GM12864 (cell line): Measurements from ENCODE around the gene EGLN1.

ENCODE experiments used
- DNase-seq: peaks from one replicate; pipeline ENCODE4 v3.0.0-alpha.2; 2011; ENCODE audit warnings: low read depth
- H3K4me3 ChIP-seq: 2 replicates; pipeline ENCODE4 v1.5.1; 2011; ENCODE audit warnings: mild to moderate bottlenecking, low read depth, low read length, control low read depth
- TF ChIP-seq, protein P1 (sequence below): IDR thresholded peaks from 2 replicates; pipeline ENCODE4 v1.5.1; 2011; ENCODE audit warnings: low read depth, mild to moderate bottlenecking, moderate library complexity, low read length, control low read depth, inconsistent platforms; ENCODE audit errors: missing control alignments

Gene EGLN1

DNA sequence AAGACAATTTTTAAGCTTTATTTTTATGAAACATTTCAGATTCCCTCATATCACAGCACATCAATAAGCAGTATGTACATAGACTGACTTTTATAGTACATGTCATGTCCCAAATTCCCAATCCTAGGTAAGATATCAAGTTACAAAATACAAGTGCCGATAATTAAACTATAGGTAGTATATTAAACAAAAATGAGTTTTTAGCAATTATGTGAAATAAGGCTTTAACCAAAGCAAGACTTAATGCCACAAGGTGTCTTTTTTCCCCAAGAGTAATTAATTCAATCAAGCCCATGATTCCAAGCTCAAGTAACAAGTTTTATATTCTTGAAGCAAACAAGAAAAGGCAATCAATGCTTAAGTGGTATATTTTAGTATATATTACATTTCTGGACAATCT lies 89.3 kb downstream of the EGLN1 start:
- H3K4me3 ChIP-seq: no peak overlapping the region
- TF ChIP-seq, protein P1, sequence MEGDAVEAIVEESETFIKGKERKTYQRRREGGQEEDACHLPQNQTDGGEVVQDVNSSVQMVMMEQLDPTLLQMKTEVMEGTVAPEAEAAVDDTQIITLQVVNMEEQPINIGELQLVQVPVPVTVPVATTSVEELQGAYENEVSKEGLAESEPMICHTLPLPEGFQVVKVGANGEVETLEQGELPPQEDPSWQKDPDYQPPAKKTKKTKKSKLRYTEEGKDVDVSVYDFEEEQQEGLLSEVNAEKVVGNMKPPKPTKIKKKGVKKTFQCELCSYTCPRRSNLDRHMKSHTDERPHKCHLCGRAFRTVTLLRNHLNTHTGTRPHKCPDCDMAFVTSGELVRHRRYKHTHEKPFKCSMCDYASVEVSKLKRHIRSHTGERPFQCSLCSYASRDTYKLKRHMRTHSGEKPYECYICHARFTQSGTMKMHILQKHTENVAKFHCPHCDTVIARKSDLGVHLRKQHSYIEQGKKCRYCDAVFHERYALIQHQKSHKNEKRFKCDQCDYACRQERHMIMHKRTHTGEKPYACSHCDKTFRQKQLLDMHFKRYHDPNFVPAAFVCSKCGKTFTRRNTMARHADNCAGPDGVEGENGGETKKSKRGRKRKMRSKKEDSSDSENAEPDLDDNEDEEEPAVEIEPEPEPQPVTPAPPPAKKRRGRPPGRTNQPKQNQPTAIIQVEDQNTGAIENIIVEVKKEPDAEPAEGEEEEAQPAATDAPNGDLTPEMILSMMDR: no peak
- no peak for DNase-seq

DNA sequence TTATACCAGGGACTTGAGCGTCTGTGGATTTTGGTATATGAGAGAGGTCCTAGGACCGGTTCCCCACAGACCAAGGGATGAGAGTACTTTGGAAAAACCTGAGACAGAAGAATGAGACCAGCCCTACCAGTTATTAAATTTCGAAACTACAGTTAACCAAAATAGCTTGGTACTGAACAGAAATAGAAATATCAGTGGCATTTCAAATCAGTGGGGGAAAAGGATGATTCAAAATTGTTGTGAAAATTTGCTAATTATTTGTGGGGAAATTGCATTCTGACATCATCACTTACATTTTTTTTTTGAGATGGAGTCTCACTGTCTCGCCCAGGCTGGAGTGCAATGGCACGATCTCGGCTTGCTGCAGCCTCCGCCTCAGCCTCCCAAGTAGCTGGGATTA lies 92.6 kb downstream of the EGLN1 start:
- DNase-seq: no peak
- TF ChIP-seq, protein P1: no peak
- H3K4me3 ChIP-seq: no peak overlapping the region

DNA sequence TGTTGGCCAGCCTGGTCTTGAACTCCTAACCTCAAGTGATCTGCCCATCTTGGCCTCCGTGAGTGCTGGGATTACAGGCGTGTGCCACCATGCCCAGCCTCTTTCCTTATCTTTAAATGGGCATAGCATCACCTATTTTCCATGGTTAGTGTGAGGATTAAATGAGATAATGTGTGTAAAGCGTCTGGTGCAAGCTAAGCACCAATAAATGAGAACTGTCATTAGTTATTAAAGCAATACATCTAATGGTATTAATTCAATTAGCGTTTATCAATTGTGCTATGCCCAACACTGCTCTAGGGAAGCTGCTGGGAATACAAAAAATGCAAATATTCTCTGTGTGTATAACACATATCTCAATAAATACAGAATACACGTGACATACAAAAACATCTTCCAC lies 94.5 kb downstream of the EGLN1 start:
- TF ChIP-seq, protein P1: no peak
- DNase-seq: no peak
- H3K4me3 ChIP-seq: no peak overlapping the region

DNA sequence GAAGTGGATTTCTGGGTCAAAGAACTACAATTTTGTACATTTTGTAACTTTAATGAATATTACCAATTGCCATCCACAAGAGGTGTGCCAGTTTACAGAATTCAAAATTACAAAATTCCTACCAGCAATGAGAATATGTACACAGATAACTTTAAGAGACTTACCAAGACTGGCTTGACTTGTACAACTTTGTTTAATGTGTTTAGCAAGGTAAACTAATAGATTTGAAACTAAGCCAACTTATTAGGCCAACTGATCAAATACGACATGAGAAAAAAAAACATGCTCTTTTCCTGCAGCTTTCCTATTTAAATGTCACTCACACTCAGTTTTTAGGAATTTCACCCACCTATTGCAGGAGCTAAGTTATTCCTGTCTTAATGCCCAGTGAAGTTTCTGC lies 95.8 kb downstream of the EGLN1 start:
- DNase-seq: no peak
- TF ChIP-seq, protein P1: no peak

DNA sequence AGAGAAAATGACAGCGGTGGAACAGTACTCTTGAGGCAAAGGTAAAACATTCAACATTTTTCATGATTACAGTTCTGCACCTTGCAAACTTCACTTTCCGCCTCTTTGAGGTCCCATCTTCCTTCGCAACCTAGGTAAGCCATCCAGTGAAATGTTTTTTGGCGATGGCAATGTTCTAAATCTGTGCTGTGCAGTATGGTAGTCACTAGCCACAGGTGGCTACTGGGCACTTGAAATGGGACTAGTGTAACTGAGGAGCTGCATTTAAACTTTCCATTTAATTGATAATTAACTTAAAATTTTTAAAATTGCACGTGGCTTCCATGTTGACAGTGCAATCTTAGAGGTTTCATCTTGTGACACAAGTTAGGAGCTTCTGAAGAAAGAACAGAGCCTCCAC lies 97.4 kb downstream of the EGLN1 start:
- H3K4me3 ChIP-seq: no peak overlapping the region
- no peak for DNase-seq

More for the DNA sequence above, 95.8 kb downstream of the EGLN1 start:
- no peak overlapping the region for H3K4me3 ChIP-seq

DNA sequence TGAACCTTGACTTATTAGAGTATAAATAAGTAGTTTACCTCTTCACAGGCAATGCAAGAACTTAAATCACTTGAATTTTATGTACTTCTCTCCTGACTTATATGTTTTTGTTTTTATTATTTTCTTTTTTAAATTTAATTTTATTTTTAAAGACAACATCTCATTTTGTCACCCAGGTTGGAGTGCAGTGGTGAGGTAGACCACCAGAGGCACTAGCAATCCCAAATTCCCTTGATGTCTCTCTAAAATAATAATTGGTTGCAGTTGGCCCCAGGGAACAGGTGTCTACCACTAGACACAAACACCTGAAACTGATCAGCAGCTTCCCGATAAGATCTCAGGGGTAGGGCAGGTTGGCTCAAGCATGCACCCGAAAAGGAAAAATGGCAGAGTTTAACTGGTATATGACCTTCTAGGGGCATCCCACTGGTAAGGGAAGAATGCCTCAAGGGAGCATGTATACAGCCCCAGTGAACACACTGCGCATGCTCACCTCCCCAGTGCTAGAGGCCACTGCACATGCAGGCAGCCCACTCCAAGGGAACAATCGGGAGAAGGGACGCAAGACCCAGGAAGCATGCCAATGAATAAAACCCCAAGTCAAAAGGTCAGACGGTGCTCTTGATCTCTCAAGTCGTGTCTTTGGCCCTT lies 99.1 kb downstream of the EGLN1 start:
- DNase-seq: no peak
- no peak overlapping the region for H3K4me3 ChIP-seq
- TF ChIP-seq, protein P1: no peak

More for the DNA sequence above, 97.4 kb downstream of the EGLN1 start:
- TF ChIP-seq, protein P1: no peak

DNA sequence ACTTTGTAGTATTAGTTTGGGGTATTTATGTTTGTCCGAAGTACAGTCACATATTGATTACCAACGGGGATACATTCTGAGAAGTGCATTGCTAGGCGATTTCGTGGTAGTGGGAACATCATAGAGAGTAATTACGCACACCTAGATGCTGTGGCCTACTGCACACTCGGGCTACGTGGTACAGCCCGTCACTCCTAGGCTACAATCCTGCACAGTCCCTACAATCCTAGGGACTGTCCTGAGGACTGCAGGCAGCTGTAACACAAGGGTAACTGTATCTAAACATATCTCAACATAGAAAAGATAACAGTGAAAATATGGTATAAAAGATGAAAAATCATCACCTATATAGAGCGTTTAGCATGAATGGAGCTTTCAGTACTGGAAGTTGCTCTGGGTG lies 103.0 kb downstream of the EGLN1 start:
- no peak overlapping the region for H3K4me3 ChIP-seq
- TF ChIP-seq, protein P1: no peak
- DNase-seq: no peak
